PFSK-1 (cell line): ENCODE data around the gene ZNF425.

Experiments used
- POLR2AphosphoS5 ChIP-seq: IDR thresholded peaks from 2 replicates; pipeline ENCODE4 v1.6.1; 2012; ENCODE audit warnings: low read depth, mild to moderate bottlenecking, control low read depth, low read length, moderate library complexity
- REST ChIP-seq, 2 experiments: IDR thresholded peaks; 2 replicates each; pipeline versions ENCODE4 v1.6.1 to v1.8.0; 2011 to 2012; ENCODE audit warnings: low read depth in 2 of 2, low read length in 2 of 2, control low read depth in 1 of 2, inconsistent platforms in 1 of 2, mild to moderate bottlenecking in 1 of 2, moderate library complexity in 1 of 2; ENCODE audit not compliant: insufficient read depth in 1 of 2
- SIN3A ChIP-seq: IDR thresholded peaks from 2 replicates; pipeline ENCODE4 v1.6.1; 2012; ENCODE audit warnings: mild to moderate bottlenecking, low read length, moderate library complexity, borderline replicate concordance; ENCODE audit not compliant: insufficient read depth
- TAF1 ChIP-seq: IDR thresholded peaks from 2 replicates; pipeline ENCODE4 v1.6.1; 2012; ENCODE audit warnings: low read length, control low read depth, borderline replicate concordance; ENCODE audit not compliant: insufficient read depth

- TF ChIP-seq POLR2AphosphoS5, result no peak
- TF ChIP-seq REST (IDR thresholded peaks at IDR 0.05; ENCODE audit: insufficient read depth in 1 of 2, low read depth in 2 of 2, low read length in 2 of 2), result no peak
- no peak for TF ChIP-seq SIN3A
- TF ChIP-seq TAF1, result no peak
Measured at GRCh38 chr7:149172534-149172920, 46.4 kb upstream of the ZNF425 start.
